ENCODE results near the gene COMMD9.

Gene COMMD9

GRCh38 chr11:36222831-36223635, 66.2 kb downstream of the COMMD9 start:
- DNase-seq (ENCODE audit: low spot score): no peak
